OCI-LY3 (cell line): ENCODE measurements around the gene SLC43A2.

Source experiments
- CTCF ChIP-seq: fragments of 200-600, 300-600 bp; sonication (generic); IDR thresholded peaks from 2 replicates; pipeline ENCODE4 v1.5.1; 2014; ENCODE audit warnings: antibody characterized with exemption, low read length, low read depth
- EZH2phosphoT487 ChIP-seq: fragments of 200-600 bp; shearing (Covaris generic); IDR thresholded peaks from 2 replicates; pipeline ENCODE4 v1.6.1; 2018; ENCODE audit warnings: antibody characterized with exemption, mixed run types, low read depth

- TF ChIP-seq CTCF = peak; percentile 73
- TF ChIP-seq EZH2phosphoT487 = no peak
Measured at GRCh38 chr17:1573932-1574696, 54.5 kb downstream of the SLC43A2 start.
